T47D (cell line): ENCODE data around the gene PRKN.
"Not testable (repeated sequence)": the region's sequence is repeated elsewhere in the genome, so short reads cannot be mapped to it uniquely, and the experiment has no call there.

Source experiments
- DNase-seq, 2 experiments: peaks; one replicate each; pipeline versions ENCODE4 v3.0.0 to v3.0.0-alpha.2; 2011 to 2012; ENCODE audit warnings: low read depth in 1 of 2, low spot score in 1 of 2
- JUND ChIP-seq: IDR thresholded peaks from 2 replicates; pipeline ENCODE4 v1.6.1; 2012; ENCODE audit warnings: low read depth
- in situ Hi-C: cut with HindIII; loops from 2 replicates; pipeline ENCODE4 v1.10.0; 2016; ENCODE audit warnings: low sequenced_read_pairs, low pct_unique_long_range_greater_than_20kb

PRKN gene

DNA sequence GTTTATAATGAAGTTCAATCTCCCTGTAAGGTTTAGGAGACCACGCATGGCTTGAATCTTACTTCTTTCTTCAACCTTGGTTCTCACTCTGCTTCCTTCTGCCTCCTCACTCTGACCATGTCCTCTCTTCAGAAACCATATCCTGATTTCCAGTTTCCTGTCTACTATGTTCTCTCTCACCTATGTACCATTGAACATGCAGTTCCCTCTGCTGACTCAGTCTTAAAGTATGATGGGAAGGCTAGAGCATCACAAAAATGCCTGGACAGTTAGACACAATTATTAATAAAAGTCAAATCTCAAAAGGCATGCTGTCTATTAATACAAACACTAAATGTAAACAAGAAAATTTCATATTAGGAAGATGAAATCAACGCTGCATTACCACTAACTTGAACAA, 151.6 kb downstream of the PRKN start:
- no peak for DNase-seq
- in situ Hi-C loops: no loop called here
- no peak for TF ChIP-seq JUND

DNA sequence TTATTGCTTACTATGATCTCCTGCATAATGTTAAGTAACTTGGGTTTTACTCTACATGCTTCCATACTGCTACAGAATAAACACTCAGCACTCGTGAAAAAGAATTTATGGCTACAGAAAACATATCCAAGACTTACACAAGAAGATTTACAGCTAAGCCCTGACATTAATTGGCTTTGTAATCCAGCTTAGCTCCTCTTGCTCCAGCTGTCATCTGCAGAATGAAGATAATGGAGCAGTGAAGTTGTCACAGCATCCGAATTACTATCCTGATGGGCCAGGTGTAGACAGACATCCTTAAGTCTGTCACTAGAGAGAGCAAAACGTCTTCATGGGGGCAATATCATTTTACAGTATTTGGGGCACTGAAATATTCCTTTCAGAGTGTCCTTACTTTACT, 155.3 kb downstream of the PRKN start:
- DNase-seq: no peak

DNA sequence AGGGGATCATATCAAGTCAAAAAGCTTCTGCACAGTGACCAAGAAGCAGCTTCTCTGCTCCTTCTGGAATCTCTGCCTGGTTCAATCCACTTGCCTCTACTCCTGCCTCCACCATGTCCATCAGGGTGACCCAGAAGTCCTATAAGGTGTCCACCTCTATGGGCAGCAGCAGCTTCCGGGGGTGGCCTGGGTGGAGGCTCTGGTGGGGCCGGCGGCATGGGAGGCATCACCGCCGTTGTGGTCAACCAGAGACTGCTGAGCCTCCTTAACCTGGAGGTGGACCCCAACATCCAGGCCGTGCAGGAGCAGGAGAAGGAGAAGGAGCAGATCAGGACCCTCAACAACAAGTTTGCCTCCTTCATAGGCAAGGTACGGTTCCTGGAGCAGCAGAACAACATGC, 159.3 kb downstream of the PRKN start:
- no peak for TF ChIP-seq JUND
- DNase-seq: no peak
- in situ Hi-C loops: no loop called here

More for the DNA sequence above, 155.3 kb downstream of the PRKN start:
- TF ChIP-seq JUND: no peak
- in situ Hi-C loops: no loop called here

- DNase-seq: no peak
- in situ Hi-C loops: no loop called here
- TF ChIP-seq JUND: no peak
These were observed 165.5 kb downstream of the PRKN start for GRCh38 chr6:162562041-162562440.

DNA sequence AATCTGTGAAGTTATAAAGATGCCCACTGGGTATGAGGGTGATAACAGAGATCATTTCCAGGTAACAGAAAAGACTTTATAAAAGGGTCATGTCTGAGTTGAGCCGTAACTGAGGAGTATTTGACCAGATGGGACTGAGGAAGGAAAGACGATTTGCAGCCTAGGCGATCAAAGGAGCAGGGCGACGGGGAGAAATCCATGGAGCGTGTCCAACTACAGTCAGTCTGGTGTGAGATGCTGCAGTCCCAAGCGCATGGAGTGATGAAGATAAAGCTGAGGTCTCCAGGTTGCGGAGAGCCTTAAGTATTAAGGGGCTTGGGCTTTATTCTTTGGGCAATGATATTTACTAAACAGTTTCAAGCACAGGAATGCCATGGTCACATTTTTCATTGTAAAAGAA, 166.7 kb downstream of the PRKN start:
- no peak for DNase-seq
- TF ChIP-seq JUND: no peak
- in situ Hi-C loops: no loop called here

GRCh38 chr6:162554531-162554930, 173.0 kb downstream of the PRKN start:
- TF ChIP-seq JUND: no peak
- in situ Hi-C loops: no loop called here
- no peak for DNase-seq

DNA sequence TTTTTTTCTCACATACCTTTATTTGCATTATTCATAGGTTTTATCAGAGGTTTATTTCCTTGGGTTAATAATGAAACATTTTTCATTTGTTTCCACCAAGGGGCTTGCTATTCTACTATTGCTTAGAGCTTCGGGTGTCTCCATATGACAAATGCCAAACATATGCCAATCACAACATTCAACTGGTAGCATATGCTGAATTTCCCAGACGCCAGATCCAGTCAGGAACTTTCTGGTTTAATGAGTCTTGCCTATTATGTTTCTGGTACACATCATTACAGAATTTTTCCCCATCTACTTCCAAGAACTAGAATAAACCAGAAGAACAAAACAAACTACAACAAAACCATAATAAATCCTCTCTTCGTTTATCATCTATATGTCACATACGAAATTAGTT, 180.7 kb downstream of the PRKN start:
- in situ Hi-C loops: no loop called here
- no peak for DNase-seq
- TF ChIP-seq JUND: no peak

GRCh38 chr6:162543221-162543620, 184.3 kb downstream of the PRKN start:
- in situ Hi-C loops: no loop called here
- DNase-seq: no peak
- no peak for TF ChIP-seq JUND

GRCh38 chr6:162541019-162541601, 186.5 kb downstream of the PRKN start:
- in situ Hi-C loops: no loop called here
- no peak for DNase-seq
- TF ChIP-seq JUND: no peak

DNA sequence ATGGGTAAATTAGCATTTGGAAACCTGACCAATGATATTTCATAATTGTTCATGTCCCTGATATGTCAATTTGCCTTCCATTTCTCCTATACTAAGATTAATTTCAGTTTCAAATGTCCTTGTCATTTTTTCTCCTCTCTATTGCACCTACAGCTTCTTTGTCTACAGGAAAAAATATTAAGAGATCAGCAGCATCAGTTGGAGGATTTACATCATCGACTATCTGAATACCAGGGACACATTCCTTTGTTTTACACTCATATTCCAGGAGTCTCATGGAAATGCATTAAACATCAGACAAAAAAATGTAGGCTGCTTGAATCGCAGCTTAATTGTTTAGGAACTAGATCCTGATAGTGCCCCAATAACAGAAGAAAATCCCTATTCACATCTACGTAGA, 188.2 kb downstream of the PRKN start:
- no peak for DNase-seq
- in situ Hi-C loops: no loop called here
- TF ChIP-seq JUND: no peak

DNA sequence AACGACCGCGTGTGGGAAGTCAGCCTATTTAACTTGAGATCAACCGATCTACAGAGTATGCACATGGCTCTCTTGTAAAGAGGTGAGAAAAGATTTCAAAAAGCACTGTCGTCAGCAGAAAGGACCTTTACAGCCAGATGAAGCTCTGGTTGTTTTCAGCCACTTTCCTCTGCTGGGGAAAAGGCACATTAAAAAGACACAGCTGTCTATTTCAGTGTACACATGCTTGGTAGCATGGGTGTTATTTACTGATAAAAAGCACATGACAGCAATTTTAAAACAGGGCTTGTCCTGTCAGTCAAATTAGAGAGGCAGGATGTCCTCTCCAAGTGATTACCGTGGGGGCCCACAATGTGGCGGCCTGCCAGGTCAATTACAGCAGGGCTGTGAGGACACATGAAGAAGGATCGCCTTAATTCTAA, 188.9 kb downstream of the PRKN start:
- no peak for TF ChIP-seq JUND
- in situ Hi-C loops: no loop called here
- DNase-seq: no peak

GRCh38 chr6:162533009-162533400, 194.6 kb downstream of the PRKN start:
- TF ChIP-seq JUND: no peak
- in situ Hi-C loops: no loop called here

DNA sequence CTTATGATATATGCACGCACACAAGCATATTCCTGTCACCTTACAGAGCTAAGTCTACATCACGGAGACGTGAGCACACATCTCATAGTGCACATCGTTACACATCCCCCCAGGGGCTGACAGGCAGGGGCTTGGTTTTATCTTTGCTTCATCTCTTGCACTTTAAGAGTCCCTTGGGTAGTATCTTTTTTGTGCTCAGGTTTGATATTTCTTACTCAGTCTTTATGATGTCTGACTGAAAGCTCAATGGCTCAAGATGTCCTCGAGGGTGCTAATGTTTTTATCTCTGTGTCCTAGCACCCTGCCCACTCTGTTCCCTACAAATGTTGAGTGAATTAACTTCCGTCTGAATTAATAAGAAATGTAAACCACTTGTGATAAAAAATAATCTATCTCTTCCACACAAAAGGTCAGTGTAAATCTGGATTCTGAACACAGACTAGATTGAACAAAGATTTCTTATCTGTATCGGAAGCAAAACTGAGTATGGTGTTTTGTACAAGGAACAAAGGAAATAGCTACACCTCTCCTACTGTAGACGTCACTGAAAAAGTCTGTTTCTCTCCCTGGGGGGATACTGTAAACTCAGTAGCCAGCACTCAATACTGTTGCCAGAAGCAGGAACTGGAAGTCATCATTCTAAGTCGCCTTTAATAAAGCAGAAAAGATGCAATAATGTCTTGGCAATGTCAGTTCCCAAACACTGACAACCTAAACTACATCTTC, 195.1 kb downstream of the PRKN start:
- no peak for TF ChIP-seq JUND
- in situ Hi-C loops: no loop called here
- DNase-seq: no peak

More at GRCh38 chr6:162533009-162533400, 194.6 kb downstream of the PRKN start:
- DNase-seq: no peak

DNA sequence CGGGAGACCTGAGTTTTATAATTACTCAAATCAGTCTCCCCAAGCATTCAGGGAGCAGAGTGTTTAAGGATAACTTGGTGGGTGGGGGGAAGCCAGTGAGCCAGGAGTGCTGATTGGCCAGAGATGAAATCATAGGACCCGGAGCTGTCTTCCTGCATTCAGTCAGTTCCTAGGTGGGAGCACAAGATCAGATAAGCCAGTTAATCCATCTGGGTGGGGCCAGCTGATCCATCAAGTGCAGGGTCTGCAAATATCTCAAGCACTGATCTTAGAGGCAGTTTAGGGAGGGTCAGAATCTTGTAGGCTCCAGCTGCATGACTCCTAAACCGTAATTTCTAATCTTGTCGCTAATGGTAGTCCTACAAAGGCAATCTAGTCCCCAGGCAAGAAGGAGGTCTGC, 196.2 kb downstream of the PRKN start:
- in situ Hi-C loops, DNase-seq: not testable (repeated sequence)
